CD4-positive, alpha-beta T cell (primary cell): ENCODE measurements around the gene HMGCS2. TPM values are rescaled to one million over a fixed set of nuclear protein-coding genes. Genes with fewer than 3 reads are reported as not detected.

Source experiments
- ATAC-seq: fragments of 200-7000 bp; cut with Tn5 transposase; one replicate; pipeline ENCODE4 v1.10.0; 2022; ENCODE audit warnings: mild to moderate bottlenecking; ENCODE audit not compliant: poor library complexity
- CTCF ChIA-PET: fragments of 350-600 bp; sonication (Branson Sonifier 250); formaldehyde crosslinking; loops from one replicate; lab custom pipeline; 2021; ENCODE audit warnings: antibody characterized with exemption, inconsistent platforms; lab: Charles Lee
- POLR2A ChIA-PET: fragments of 350-600 bp; sonication (Branson Sonifier 250); formaldehyde crosslinking; loops from one replicate; lab custom pipeline; 2021; ENCODE audit warnings: antibody characterized with exemption, inconsistent platforms; lab: Charles Lee
- DNase-seq, 14 experiments: peaks; one replicate each; pipeline ENCODE4 v3.0.0-alpha.2; 2013 to 2020; ENCODE audit warnings: mixed read lengths in 2 of 14
- H3K27ac ChIP-seq, 2 donors: one replicate each; pipeline versions ENCODE4 v1.5.1 to v1.7.0; 2013; ENCODE audit warnings: low read length in 2 of 2, low read depth in 1 of 2, mild to moderate bottlenecking in 1 of 2
- H3K27me3 ChIP-seq, 2 experiments: 1 replicate in 1 of 2; 2 replicates in 1 of 2; pipeline versions ENCODE4 v1.6.1 to v1.7.0; 2013; ENCODE audit warnings: low read length in 2 of 2, control low read depth in 1 of 2, mild to moderate bottlenecking in 1 of 2, moderate library complexity in 1 of 2; ENCODE audit not compliant: insufficient read depth in 2 of 2, control insufficient read depth in 1 of 2
- H3K36me3 ChIP-seq: one replicate; pipeline ENCODE4 v1.6.1; 2013; ENCODE audit warnings: low read length, control low read depth; ENCODE audit not compliant: insufficient read depth
- H3K4me1 ChIP-seq: one replicate; pipeline ENCODE4 v1.6.1; 2013; ENCODE audit warnings: low read length, control low read depth; ENCODE audit not compliant: insufficient read depth
- H3K4me3 ChIP-seq: one replicate; pipeline ENCODE4 v1.5.1; 2013; ENCODE audit warnings: mild to moderate bottlenecking, low read length, moderate library complexity
- H3K9me3 ChIP-seq, 2 experiments: 1 replicate in 1 of 2; 2 replicates in 1 of 2; pipeline versions ENCODE4 v1.6.1 to v1.7.0; 2013; ENCODE audit warnings: low read length in 2 of 2, mild to moderate bottlenecking in 2 of 2, control low read depth in 1 of 2, moderate library complexity in 1 of 2; ENCODE audit not compliant: control insufficient read depth in 1 of 2, insufficient read depth in 1 of 2
- H3K27ac Mint-ChIP-seq: one replicate; pipeline ENCODE4 v1.8.0; 2020; ENCODE audit warnings: mixed read lengths
- H3K27me3 Mint-ChIP-seq: one replicate; pipeline ENCODE4 v1.8.0; 2021; ENCODE audit warnings: mixed read lengths
- H3K36me3 Mint-ChIP-seq: one replicate; pipeline ENCODE4 v1.8.0; 2021; ENCODE audit warnings: low read depth, mixed read lengths
- H3K4me1 Mint-ChIP-seq: one replicate; pipeline ENCODE4 v1.8.0; 2021; ENCODE audit warnings: low read depth, mixed read lengths
- H3K4me3 Mint-ChIP-seq: one replicate; pipeline ENCODE4 v1.8.0; 2020; ENCODE audit warnings: mild to moderate bottlenecking, mixed read lengths
- H3K9me3 Mint-ChIP-seq: one replicate; pipeline ENCODE4 v1.8.0; 2020; ENCODE audit warnings: mixed read lengths
- intact Hi-C, 2 experiments: fragments of 100-400 bp; cut with DNase I in 1 of 2; cut with micrococcal nuclease in 1 of 2; formaldehyde crosslinking; loops; one replicate each; pipeline versions ENCODE4 v1.15.1 to v1.9.0; 2023 to 2025; cut with DNase I, micrococcal nuclease
- total RNA-seq, 174 experiments: library from RNA in 2 of 174; stranded (reverse) in 2 of 174; gene quantifications; one replicate each; pipeline ENCODE4 v1.2.3 and lab custom pipeline; 2021 to 2026
- TF ChIP-seq, protein P1 (sequence below): fragments of 200-600 bp; IDR thresholded peaks from one replicate; pipeline ENCODE4 v1.8.0; 2022; ENCODE audit warnings: antibody characterized with exemption, mild to moderate bottlenecking

HMGCS2 gene
- total RNA-seq, 2 experiments from 2014 or later: not detected

DNA sequence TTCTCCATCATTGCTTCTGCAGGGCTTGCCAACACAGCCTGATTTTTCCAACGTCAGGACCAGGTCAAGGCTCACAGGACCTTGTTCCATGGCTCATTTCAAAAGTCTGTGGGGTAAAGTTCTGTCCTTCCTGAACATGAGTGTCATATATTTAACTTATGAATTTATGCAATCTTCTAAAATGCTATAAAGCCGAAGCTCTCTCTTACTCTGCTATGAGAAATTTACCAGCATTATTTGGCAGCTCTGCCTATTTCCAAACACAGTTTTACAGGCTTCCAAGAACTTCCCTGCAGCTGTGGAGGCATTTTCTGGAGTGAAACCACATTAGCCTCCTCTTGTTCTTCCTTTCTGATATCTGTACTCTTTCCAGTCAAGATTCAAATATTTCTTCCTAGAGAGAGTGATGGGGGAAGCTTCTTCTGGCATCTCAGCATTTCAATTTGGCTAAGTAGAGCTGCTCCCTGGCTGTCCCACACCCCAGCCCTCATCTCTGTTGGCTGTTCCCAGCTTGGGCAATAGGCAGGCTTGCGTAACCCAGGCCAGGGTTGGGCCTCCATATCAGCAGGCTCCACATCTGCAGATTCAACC is 15.6 kb upstream of the HMGCS2 start:
- H3K4me3 ChIP-seq: no peak overlapping the region
- ChIA-PET POLR2A (no interaction called here), CTCF (no interaction called here)
- ATAC-seq (no peak), DNase-seq (no peak)
- Mint-ChIP-seq H3K27ac (no peak overlapping the region), H3K4me3 (no peak overlapping the region), H3K4me1 (no peaks in the 10 kb centered on the region), H3K27me3 (peaks cover 18% of the 10 kb centered on the region), H3K9me3 (no peaks in the 10 kb centered on the region), H3K36me3 (no peaks in the 10 kb centered on the region)
- peaks cover 0 to 3% of the 10 kb centered on the region in 2 experiments for H3K27me3 ChIP-seq
- intact Hi-C loops: no loop called here
- H3K4me1 ChIP-seq: no peaks in the 10 kb centered on the region
- no peak overlapping the region for H3K27ac ChIP-seq
- H3K9me3 ChIP-seq: no peaks in the 10 kb centered on the region
- H3K36me3 ChIP-seq: no peaks in the 10 kb centered on the region
- TF ChIP-seq, protein P1, sequence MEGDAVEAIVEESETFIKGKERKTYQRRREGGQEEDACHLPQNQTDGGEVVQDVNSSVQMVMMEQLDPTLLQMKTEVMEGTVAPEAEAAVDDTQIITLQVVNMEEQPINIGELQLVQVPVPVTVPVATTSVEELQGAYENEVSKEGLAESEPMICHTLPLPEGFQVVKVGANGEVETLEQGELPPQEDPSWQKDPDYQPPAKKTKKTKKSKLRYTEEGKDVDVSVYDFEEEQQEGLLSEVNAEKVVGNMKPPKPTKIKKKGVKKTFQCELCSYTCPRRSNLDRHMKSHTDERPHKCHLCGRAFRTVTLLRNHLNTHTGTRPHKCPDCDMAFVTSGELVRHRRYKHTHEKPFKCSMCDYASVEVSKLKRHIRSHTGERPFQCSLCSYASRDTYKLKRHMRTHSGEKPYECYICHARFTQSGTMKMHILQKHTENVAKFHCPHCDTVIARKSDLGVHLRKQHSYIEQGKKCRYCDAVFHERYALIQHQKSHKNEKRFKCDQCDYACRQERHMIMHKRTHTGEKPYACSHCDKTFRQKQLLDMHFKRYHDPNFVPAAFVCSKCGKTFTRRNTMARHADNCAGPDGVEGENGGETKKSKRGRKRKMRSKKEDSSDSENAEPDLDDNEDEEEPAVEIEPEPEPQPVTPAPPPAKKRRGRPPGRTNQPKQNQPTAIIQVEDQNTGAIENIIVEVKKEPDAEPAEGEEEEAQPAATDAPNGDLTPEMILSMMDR: no peak

- ATAC-seq: no peak
- H3K27me3 Mint-ChIP-seq: peaks cover 19% of the 10 kb centered on the region
- CTCF ChIA-PET: no interaction called here
- Histone ChIP-seq H3K27ac (no peak overlapping the region), H3K9me3 (no peaks in the 10 kb centered on the region), H3K4me3 (no peak overlapping the region), H3K4me1 (no peaks in the 10 kb centered on the region), H3K36me3 (no peaks in the 10 kb centered on the region), H3K27me3 (peaks cover 0 to 3% of the 10 kb centered on the region in 2 experiments)
- H3K27ac Mint-ChIP-seq: no peak overlapping the region
- no peak for DNase-seq
- POLR2A ChIA-PET: no interaction called here
- no peaks in the 10 kb centered on the region for H3K36me3 Mint-ChIP-seq
- H3K4me3 Mint-ChIP-seq: no peak overlapping the region
- intact Hi-C loops: no loop called here
- no peaks in the 10 kb centered on the region for H3K4me1 Mint-ChIP-seq
- TF ChIP-seq, protein P1: no peak
- no peaks in the 10 kb centered on the region for H3K9me3 Mint-ChIP-seq
These were observed 14.9 kb upstream of the HMGCS2 start for GRCh38 chr1:119783354-119784185.

DNA sequence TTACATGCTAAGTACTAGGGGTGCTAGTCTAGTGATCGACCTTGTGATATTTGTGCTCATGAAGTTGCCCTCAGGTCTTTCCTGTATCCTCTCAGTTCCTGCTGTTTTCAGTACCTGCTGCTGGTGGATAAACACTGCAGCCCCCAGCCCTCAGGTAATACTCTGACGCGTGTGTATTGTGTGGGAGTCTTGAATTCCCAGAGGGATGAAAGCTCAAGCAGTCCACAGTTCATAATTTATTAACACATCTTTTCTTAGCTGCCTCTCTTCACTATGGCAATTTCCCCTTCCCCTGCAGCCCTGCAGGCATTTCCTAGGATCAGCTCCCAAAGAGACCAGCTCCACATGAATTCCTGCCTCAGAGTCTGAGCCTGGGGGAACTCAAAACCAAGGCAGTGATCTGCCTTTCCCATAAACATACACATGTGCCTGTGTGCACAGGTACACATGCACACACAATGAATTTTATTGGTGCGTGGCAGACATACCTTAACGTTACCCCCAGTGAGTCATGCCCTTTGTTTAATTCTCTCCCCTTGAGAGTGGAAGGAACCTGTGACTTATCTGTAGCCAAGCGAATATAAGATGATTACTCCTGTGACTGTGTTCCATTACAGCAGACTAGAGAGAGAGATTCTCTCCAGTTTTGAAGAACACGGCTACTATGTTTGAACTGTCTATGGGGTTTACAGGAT is 14.1 kb upstream of the HMGCS2 start:
- no peak overlapping the region for H3K4me3 ChIP-seq
- H3K27ac ChIP-seq: no peak overlapping the region
- H3K27ac Mint-ChIP-seq: no peak overlapping the region
- peaks cover 0 to 3% of the 10 kb centered on the region in 2 experiments for H3K27me3 ChIP-seq
- H3K36me3 Mint-ChIP-seq: no peaks in the 10 kb centered on the region
- CTCF ChIA-PET: no interaction called here
- peaks cover 19% of the 10 kb centered on the region for H3K27me3 Mint-ChIP-seq
- DNase-seq (no peak), ATAC-seq (no peak)
- POLR2A ChIA-PET: no interaction called here
- no peaks in the 10 kb centered on the region for H3K4me1 Mint-ChIP-seq
- no peaks in the 10 kb centered on the region for H3K36me3 ChIP-seq
- TF ChIP-seq, protein P1: no peak
- no peaks in the 10 kb centered on the region for H3K9me3 ChIP-seq
- intact Hi-C loops: no loop called here
- no peaks in the 10 kb centered on the region for H3K4me1 ChIP-seq
- H3K9me3 Mint-ChIP-seq: no peaks in the 10 kb centered on the region
- no peak overlapping the region for H3K4me3 Mint-ChIP-seq
